Endothelial cell of umbilical vein (primary cell): Measurements from ENCODE around the gene CSMD2. TPM values are rescaled to one million over a fixed set of nuclear protein-coding genes. Genes with fewer than 3 reads are reported as not detected.

Experiments
- BruUV-seq: library from RNA; stranded (reverse); fragments of 400-500 nt; replicated peaks from 2 replicates; lab custom pipeline; 2021; lab: Mats Ljungman, UMichigan
- CTCF ChIA-PET: fragments of 300-600, 350-600 bp; sonication (Branson Sonifier 250); formaldehyde crosslinking; loops from one replicate; lab custom pipeline; 2021; ENCODE audit warnings: antibody characterized with exemption, inconsistent platforms; lab: Charles Lee
- POLR2A ChIA-PET: fragments of 300-600, 350-600 bp; sonication (Branson Sonifier 250); formaldehyde crosslinking; loops from one replicate; lab custom pipeline; 2021; ENCODE audit warnings: antibody characterized with exemption, inconsistent platforms; lab: Charles Lee
- DNase-seq: peaks from one replicate; pipeline ENCODE4 v3.0.0-alpha.2; 2011; ENCODE audit warnings: low read depth, low spot score
- FAIRE-seq: peaks from 2 replicates; lab custom pipeline; 2011; peaks lifted over from hg19 to GRCh38; lab: Jason Lieb, UNC
- H2AFZ ChIP-seq: 2 replicates; pipeline ENCODE4 v1.6.0; 2012; ENCODE audit warnings: low read depth, low read length, control low read depth, inconsistent platforms
- H3K27ac ChIP-seq: 2 replicates; pipeline ENCODE4 v1.5.1; 2011; ENCODE audit warnings: low read depth, mild to moderate bottlenecking, control low read depth, low read length, moderate library complexity; ENCODE audit not compliant: insufficient read depth
- H3K27me3 ChIP-seq, 2 experiments: 2 replicates each; pipeline versions ENCODE4 v1.6.0 to v1.6.1; 2011; ENCODE audit warnings: low read length in 2 of 2, mixed read lengths in 1 of 2; ENCODE audit not compliant: control insufficient read depth in 2 of 2, insufficient read depth in 2 of 2
- H3K36me3 ChIP-seq, 2 experiments: 2 replicates in 1 of 2; 3 replicates in 1 of 2; pipeline ENCODE4 v1.5.1; 2011; ENCODE audit warnings: low read length in 2 of 2, mild to moderate bottlenecking in 1 of 2, moderate library complexity in 1 of 2; ENCODE audit not compliant: control insufficient read depth in 2 of 2, insufficient read depth in 2 of 2; ENCODE audit errors: extremely low read depth in 1 of 2
- H3K4me1 ChIP-seq: 3 replicates; pipeline ENCODE4 v1.5.1; 2011; ENCODE audit warnings: mild to moderate bottlenecking, low read length; ENCODE audit not compliant: control insufficient read depth, insufficient read depth; ENCODE audit errors: extremely low read depth
- H3K4me2 ChIP-seq: 2 replicates; pipeline ENCODE4 v1.6.1; 2011; ENCODE audit warnings: low read length, control low read depth, mixed read lengths; ENCODE audit not compliant: insufficient read depth
- H3K4me3 ChIP-seq, 3 experiments: fragments of 200-600 bp in 1 of 3; sonication (generic), shearing (Covaris generic) in 1 of 3; replicated peaks in 1 of 3; 2 replicates each; pipeline ENCODE4 v1.5.1; 2011 to 2016; ENCODE audit warnings: control low read depth in 3 of 3, low read length in 3 of 3, mild to moderate bottlenecking in 2 of 3, inconsistent platforms in 1 of 3, low read depth in 1 of 3, moderate library complexity in 1 of 3; ENCODE audit not compliant: insufficient read depth in 1 of 3
- H3K79me2 ChIP-seq: 2 replicates; pipeline ENCODE4 v1.6.0; 2012; ENCODE audit warnings: low read length, inconsistent platforms; ENCODE audit not compliant: control insufficient read depth, insufficient read depth
- H3K9ac ChIP-seq: replicated peaks from 2 replicates; pipeline ENCODE3; 2011; ENCODE audit warnings: low read length, control low read depth; ENCODE audit not compliant: insufficient read depth; ENCODE audit errors: extremely low read depth
- H3K9me1 ChIP-seq: replicated peaks from 3 replicates; pipeline ENCODE4 v1.6.0; 2011; ENCODE audit warnings: mild to moderate bottlenecking, low read length; ENCODE audit not compliant: control insufficient read depth, insufficient read depth; ENCODE audit errors: extremely low read depth
- H3K9me3 ChIP-seq: replicated peaks from 2 replicates; pipeline ENCODE4 v1.5.1; 2012; ENCODE audit warnings: low read length, inconsistent platforms; ENCODE audit not compliant: control insufficient read depth, insufficient read depth
- H4K20me1 ChIP-seq: replicated peaks from 2 replicates; pipeline ENCODE3; 2011; ENCODE audit warnings: mild to moderate bottlenecking, low read length; ENCODE audit not compliant: control insufficient read depth, insufficient read depth; ENCODE audit errors: extremely low read depth
- FOS ChIP-seq: IDR thresholded peaks from 2 replicates; pipeline ENCODE4 v1.6.1; 2011; ENCODE audit warnings: mild to moderate bottlenecking, low read length, moderate library complexity, borderline replicate concordance; ENCODE audit not compliant: insufficient read depth
- GATA2 ChIP-seq: IDR thresholded peaks from 2 replicates; pipeline ENCODE4 v1.7.0; 2011; ENCODE audit warnings: low read depth, mild to moderate bottlenecking, moderate library complexity, mixed read lengths, low read length; ENCODE audit not compliant: insufficient read length, insufficient read depth
- MAX ChIP-seq: IDR thresholded peaks from 2 replicates; pipeline ENCODE4 v1.6.1; 2011; ENCODE audit not compliant: insufficient read depth, insufficient read length
- MYC ChIP-seq: IDR thresholded peaks from one replicate; pipeline ENCODE4 v1.6.1; 2011; ENCODE audit warnings: mild to moderate bottlenecking, low read depth, low read length
- POLR2A ChIP-seq: IDR thresholded peaks from 2 replicates; pipeline ENCODE4 v1.6.1; 2012; ENCODE audit warnings: low read depth, mild to moderate bottlenecking, control low read depth, low read length
- POLR2AphosphoS5 ChIP-seq: IDR thresholded peaks from 2 replicates; pipeline ENCODE4 v1.6.1; 2012; ENCODE audit warnings: low read depth, mild to moderate bottlenecking, control low read depth, low read length, moderate library complexity; ENCODE audit not compliant: insufficient read depth
- dilution Hi-C: fragments of 300-500 bp; cut with MboI; formaldehyde crosslinking; loops from one replicate; pipeline ENCODE4 v1.15.0; 2019; ENCODE audit warnings: low sequenced_read_pairs; ENCODE audit not compliant: extremely low pct_ligation_motif_present
- intact Hi-C: fragments of 100-400 bp; cut with micrococcal nuclease; formaldehyde crosslinking; loops from one replicate; pipeline ENCODE4 v1.10.0; 2022
- polyA plus RNA-seq, 4 experiments: library from polyadenylated mRNA; depleted of rRNA in 3 of 4; stranded (reverse) in 3 of 4; unstranded in 1 of 4; fragments of >200 nt; gene quantifications; 2 replicates each; pipeline versions ENCODE4 v1.2.1 to v1.2.3, GENCODE V29; 2011 to 2012; ENCODE audit warnings: missing spikeins in 1 of 4
- total RNA-seq: library from RNA; stranded (reverse); gene quantifications from 2 replicates; pipeline ENCODE4 v1.2.3, GENCODE V29; 2021
- TF ChIP-seq, protein P1 (sequence below), 2 donors: IDR thresholded peaks; 1 replicate in 1 of 2; 2 replicates in 1 of 2; pipeline ENCODE4 v1.5.1; 2011; ENCODE audit warnings: low read length in 2 of 2, mild to moderate bottlenecking in 2 of 2, moderate library complexity in 2 of 2, control low read depth in 1 of 2, inconsistent platforms in 1 of 2, low read depth in 1 of 2; ENCODE audit not compliant: insufficient read depth in 1 of 2; ENCODE audit errors: extremely low read depth in 1 of 2

The CSMD2 gene
- total and polyA plus RNA-seq, 2 donors (not counting 3 experiments of a cell fraction or from before 2014, with no cell fraction given) = under 0.01 TPM; not detected in 1

- no peak overlapping the region for H3K27ac ChIP-seq
These were observed 455.0 kb downstream of the CSMD2 start for GRCh38 chr1:33709783-33710718.

More at GRCh38 chr1:33709783-33710718, 455.0 kb downstream of the CSMD2 start:
- Histone ChIP-seq H3K9me3 (no peaks in the 10 kb centered on the region), H3K9me1 (no peaks in the 10 kb centered on the region), H3K36me3 (no peaks in the 10 kb centered on the region), H3K9ac (no peak overlapping the region), H3K4me2 (no peak overlapping the region), H4K20me1 (no peaks in the 10 kb centered on the region), H3K79me2 (no peaks in the 10 kb centered on the region), H3K27me3 (no peaks in the 10 kb centered on the region), H3K4me1 (no peaks in the 10 kb centered on the region), H2AFZ (no peak overlapping the region), H3K4me3 (no peak overlapping the region)
- POLR2A ChIA-PET = no interaction called here
- no peak for DNase-seq
- CTCF ChIA-PET = no interaction called here
- no peak for TF ChIP-seq FOS
- TF ChIP-seq POLR2A = no peak
- no peak for TF ChIP-seq GATA2
- TF ChIP-seq, protein P1, sequence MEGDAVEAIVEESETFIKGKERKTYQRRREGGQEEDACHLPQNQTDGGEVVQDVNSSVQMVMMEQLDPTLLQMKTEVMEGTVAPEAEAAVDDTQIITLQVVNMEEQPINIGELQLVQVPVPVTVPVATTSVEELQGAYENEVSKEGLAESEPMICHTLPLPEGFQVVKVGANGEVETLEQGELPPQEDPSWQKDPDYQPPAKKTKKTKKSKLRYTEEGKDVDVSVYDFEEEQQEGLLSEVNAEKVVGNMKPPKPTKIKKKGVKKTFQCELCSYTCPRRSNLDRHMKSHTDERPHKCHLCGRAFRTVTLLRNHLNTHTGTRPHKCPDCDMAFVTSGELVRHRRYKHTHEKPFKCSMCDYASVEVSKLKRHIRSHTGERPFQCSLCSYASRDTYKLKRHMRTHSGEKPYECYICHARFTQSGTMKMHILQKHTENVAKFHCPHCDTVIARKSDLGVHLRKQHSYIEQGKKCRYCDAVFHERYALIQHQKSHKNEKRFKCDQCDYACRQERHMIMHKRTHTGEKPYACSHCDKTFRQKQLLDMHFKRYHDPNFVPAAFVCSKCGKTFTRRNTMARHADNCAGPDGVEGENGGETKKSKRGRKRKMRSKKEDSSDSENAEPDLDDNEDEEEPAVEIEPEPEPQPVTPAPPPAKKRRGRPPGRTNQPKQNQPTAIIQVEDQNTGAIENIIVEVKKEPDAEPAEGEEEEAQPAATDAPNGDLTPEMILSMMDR (IDR thresholded peaks at IDR 0.05; ENCODE audit: extremely low read depth in 1 of 2, insufficient read depth in 1 of 2, low read depth in 1 of 2, low read length in 2 of 2) = no peak
- TF ChIP-seq MAX = no peak
- no peak for TF ChIP-seq POLR2AphosphoS5
- TF ChIP-seq MYC = no peak
- no peak for FAIRE-seq
- BruUV-seq = no TSS peak
- intact Hi-C loops (no loop called here), dilution Hi-C loops (no loop called here)
